ENCODE measurements around the gene ZNF385B. TPM values are rescaled to one million over a fixed set of nuclear protein-coding genes. Genes with fewer than 3 reads are reported as not detected.

ZNF385B gene
- total and polyA plus RNA-seq, 9 donors, result 4.8 to 20.9 (median 9.1) TPM

DNA sequence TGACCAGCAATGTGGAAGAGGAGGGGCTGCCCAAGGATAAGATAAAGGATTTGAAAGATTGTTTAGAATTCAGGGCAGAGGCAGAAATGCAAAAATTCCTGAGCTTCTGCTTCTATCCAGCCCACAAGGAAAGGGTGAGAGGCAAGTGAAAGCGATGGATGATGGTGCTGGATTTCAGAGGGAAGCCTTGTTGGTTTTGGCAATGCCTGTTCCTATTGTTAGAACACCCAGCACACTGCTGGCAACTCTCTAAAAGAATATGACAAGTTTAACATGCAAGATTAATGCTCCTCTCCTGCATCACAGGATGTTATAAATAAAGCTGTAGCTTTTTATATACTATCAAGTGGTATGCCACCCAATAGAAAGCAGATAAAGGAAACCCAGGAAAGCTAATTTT, 92.6 kb downstream of the ZNF385B start:
- DNase-seq, result no peak
- H3K27ac ChIP-seq, result no peak overlapping the region
- no peaks in the 10 kb centered on the region for H3K27me3 ChIP-seq
- no peaks in the 10 kb centered on the region for H3K36me3 ChIP-seq
- TF ChIP-seq POLR2A (IDR thresholded peaks at IDR 0.05) (no peak), EP300 (IDR thresholded peaks at IDR 0.05) (no peak)
- TF ChIP-seq, protein P1, sequence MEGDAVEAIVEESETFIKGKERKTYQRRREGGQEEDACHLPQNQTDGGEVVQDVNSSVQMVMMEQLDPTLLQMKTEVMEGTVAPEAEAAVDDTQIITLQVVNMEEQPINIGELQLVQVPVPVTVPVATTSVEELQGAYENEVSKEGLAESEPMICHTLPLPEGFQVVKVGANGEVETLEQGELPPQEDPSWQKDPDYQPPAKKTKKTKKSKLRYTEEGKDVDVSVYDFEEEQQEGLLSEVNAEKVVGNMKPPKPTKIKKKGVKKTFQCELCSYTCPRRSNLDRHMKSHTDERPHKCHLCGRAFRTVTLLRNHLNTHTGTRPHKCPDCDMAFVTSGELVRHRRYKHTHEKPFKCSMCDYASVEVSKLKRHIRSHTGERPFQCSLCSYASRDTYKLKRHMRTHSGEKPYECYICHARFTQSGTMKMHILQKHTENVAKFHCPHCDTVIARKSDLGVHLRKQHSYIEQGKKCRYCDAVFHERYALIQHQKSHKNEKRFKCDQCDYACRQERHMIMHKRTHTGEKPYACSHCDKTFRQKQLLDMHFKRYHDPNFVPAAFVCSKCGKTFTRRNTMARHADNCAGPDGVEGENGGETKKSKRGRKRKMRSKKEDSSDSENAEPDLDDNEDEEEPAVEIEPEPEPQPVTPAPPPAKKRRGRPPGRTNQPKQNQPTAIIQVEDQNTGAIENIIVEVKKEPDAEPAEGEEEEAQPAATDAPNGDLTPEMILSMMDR (IDR thresholded peaks at IDR 0.05), result no peak
- no peak overlapping the region for H3K4me3 ChIP-seq
- no peaks in the 10 kb centered on the region for H3K4me1 ChIP-seq (ENCODE audit: insufficient read depth)
- intact Hi-C loops (cut with DNase I), result loop anchor here in 1 of 4 donors (10.0 kb wide), 1 partner anchor 1204 kb away; no protein-coding TSS in a partner anchor
- 3 to 15% (median 4%) methylated on average over 1 of the region's 1 CpG for WGBS, 3 donors
- H3K9me3 ChIP-seq, result no peaks in the 10 kb centered on the region

DNA sequence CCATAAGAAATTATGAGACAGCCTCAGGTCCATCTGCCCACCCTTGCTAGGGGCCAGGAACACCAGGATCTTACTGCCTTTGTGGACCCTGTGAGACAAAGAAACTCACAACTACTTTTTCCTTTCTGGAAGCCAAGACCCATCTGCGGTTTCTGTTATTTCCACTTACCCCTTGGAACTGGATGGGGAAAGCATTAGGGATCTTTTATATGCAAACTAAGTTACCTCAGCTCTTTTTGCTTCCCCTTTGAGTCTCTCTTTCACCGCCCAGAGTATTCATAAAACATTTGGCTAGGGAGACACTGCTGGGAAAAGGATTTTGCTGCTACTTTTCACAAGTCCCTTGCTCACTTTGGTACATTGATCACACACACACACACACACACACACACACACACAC, 95.7 kb downstream of the ZNF385B start:
- WGBS, 3 donors, result 91 to 92% (median 92%) methylated on average over 2 of the region's 2 CpGs
- intact Hi-C loops (cut with DNase I), result loop anchor here in 1 of 4 donors (10.0 kb wide), 1 partner anchor 1201 kb away; no protein-coding TSS in a partner anchor
- no peaks in the 10 kb centered on the region for H3K36me3 ChIP-seq

DNA sequence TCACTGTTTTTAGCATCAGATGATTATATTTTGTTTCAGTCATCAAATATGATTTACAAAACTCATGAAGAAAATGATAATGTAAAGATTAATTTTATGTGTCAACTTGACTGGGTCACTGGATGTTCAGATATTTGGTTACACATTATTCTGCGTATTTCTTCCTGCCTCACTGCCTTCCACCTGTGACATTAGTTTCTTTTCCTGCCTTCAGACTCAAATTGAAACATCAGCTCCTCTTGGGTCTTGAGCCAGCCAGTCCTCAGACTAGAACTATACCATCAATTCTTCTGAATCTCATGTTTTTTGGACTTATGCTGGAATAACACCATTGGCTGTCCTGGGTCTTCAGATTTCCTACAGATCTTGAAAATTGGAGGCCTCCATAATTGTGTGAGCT, 96.7 kb downstream of the ZNF385B start:
- DNase-seq, result no peak
- Histone ChIP-seq H3K36me3 (no peaks in the 10 kb centered on the region), H3K9me3 (no peaks in the 10 kb centered on the region), H3K4me3 (no peak overlapping the region), H3K4me1 (ENCODE audit: insufficient read depth) (no peaks in the 10 kb centered on the region), H3K27ac (no peak overlapping the region), H3K27me3 (no peaks in the 10 kb centered on the region)
- TF ChIP-seq EP300 (IDR thresholded peaks at IDR 0.05) (no peak), POLR2A (IDR thresholded peaks at IDR 0.05) (no peak)
- TF ChIP-seq, protein P1 (IDR thresholded peaks at IDR 0.05), result no peak
- WGBS, 3 donors, result 94 to 100% (median 98%) methylated on average over 1 of the region's 1 CpG
- intact Hi-C loops (cut with DNase I), result loop anchor here in 1 of 4 donors (10.0 kb wide), 1 partner anchor 1200 kb away; no protein-coding TSS in a partner anchor

More for the DNA sequence above, 95.7 kb downstream of the ZNF385B start:
- Histone ChIP-seq H3K4me3 (no peak overlapping the region), H3K4me1 (ENCODE audit: insufficient read depth) (no peaks in the 10 kb centered on the region), H3K27me3 (no peaks in the 10 kb centered on the region), H3K9me3 (no peaks in the 10 kb centered on the region), H3K27ac (no peak overlapping the region)
- TF ChIP-seq, protein P1 (IDR thresholded peaks at IDR 0.05), result no peak
- TF ChIP-seq POLR2A (IDR thresholded peaks at IDR 0.05) (no peak), EP300 (IDR thresholded peaks at IDR 0.05) (no peak)
- DNase-seq, result no peak

DNA sequence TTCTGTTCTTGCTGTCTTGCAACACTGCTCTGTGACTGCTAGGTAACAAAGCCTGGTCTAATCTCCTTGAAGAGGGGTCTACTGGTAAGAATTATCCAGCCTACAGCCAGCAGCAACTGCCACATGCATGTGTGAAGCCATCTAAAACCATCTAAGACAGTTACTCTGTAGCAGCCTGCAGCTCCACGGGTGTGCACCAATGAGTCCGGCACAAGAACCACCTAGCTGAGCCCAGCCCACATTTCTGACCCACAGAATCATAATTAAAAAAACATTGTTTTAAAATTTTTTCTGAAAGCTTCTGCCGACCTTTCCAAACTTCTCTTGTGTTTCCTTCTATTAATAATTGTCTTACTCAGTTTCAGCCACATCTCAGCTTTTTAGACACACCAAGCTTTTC, 102.8 kb downstream of the ZNF385B start:
- TF ChIP-seq POLR2A (IDR thresholded peaks at IDR 0.05) (no peak), EP300 (IDR thresholded peaks at IDR 0.05) (no peak)
- TF ChIP-seq, protein P1 (IDR thresholded peaks at IDR 0.05), result no peak
- 94 to 97% (median 96%) methylated on average over 3 of the region's 3 CpGs for WGBS, 3 donors
- H3K27ac ChIP-seq, result no peak overlapping the region
- H3K9me3 ChIP-seq, result no peaks in the 10 kb centered on the region
- H3K4me1 ChIP-seq (ENCODE audit: insufficient read depth), result no peaks in the 10 kb centered on the region
- H3K27me3 ChIP-seq, result no peaks in the 10 kb centered on the region
- no peaks in the 10 kb centered on the region for H3K36me3 ChIP-seq
- intact Hi-C loops (cut with DNase I), result no loop called here
- no peak overlapping the region for H3K4me3 ChIP-seq
- DNase-seq, result no peak

All from ovary (tissue), 9 donors.